HEK293 (cell line): Measurements from ENCODE around the gene PDHB.

Experiments used
- CTCF ChIA-PET: fragments of 350-600 bp; formaldehyde crosslinking; extraction: SDS; loops from one replicate; lab custom pipeline; 2021; ENCODE audit warnings: antibody characterized with exemption; lab: Yijun Ruan, JAX
- POLR2A ChIA-PET: fragments of 300-600 bp; formaldehyde crosslinking; extraction: SDS; loops from one replicate; lab custom pipeline; 2020; ENCODE audit warnings: antibody characterized with exemption, inconsistent platforms; lab: Yijun Ruan, JAX
- H3K27ac ChIP-seq: fragments of 200-500 bp; sonication (Bioruptor generic); 2 replicates; pipeline ENCODE4 v1.5.1; 2014; ENCODE audit warnings: low read depth, low read length, control low read depth, inconsistent platforms; ENCODE audit errors: extremely low read depth
- H3K36me3 ChIP-seq, 2 experiments: fragments of 200-500 bp in 1 of 2; sonication (Bioruptor generic) in 1 of 2; 1 replicate in 1 of 2; 2 replicates in 1 of 2; pipeline ENCODE4 v1.5.1; 2014 to 2017; ENCODE audit warnings: inconsistent platforms in 2 of 2, low read length in 2 of 2; ENCODE audit not compliant: control insufficient read depth in 2 of 2, insufficient read depth in 1 of 2
- H3K4me1 ChIP-seq: fragments of 200-500 bp; sonication (Bioruptor generic); 2 replicates; pipeline ENCODE4 v1.5.1; 2014; ENCODE audit warnings: mild to moderate bottlenecking, low read length, inconsistent platforms; ENCODE audit not compliant: control insufficient read depth, insufficient read depth
- H3K4me3 ChIP-seq: 2 replicates; pipeline ENCODE4 v1.5.1; 2011; ENCODE audit warnings: low read depth, mild to moderate bottlenecking, control low read depth, low read length, moderate library complexity
- H3K9me3 ChIP-seq: fragments of 200-500 bp; sonication (Bioruptor generic); 2 replicates; pipeline ENCODE4 v1.5.1; 2014; ENCODE audit warnings: low read depth, low read length, inconsistent platforms; ENCODE audit not compliant: control insufficient read depth, insufficient read depth
- BCL11A ChIP-seq: fragments of 450-650 bp; formaldehyde crosslinking; IDR thresholded peaks from 2 replicates; pipeline ENCODE4 v1.5.1; 2016; ENCODE audit warnings: low read depth, missing biosample characterization, missing genetic modification characterization
- GLI4 ChIP-seq: fragments of 450-650 bp; formaldehyde crosslinking; IDR thresholded peaks from 2 replicates; pipeline ENCODE4 v1.5.1; 2016; ENCODE audit warnings: missing biosample characterization, missing genetic modification characterization
- GLIS1 ChIP-seq: fragments of 450-650 bp; formaldehyde crosslinking; IDR thresholded peaks from 2 replicates; pipeline ENCODE4 v1.5.1; 2016; ENCODE audit warnings: missing biosample characterization, missing genetic modification characterization
- GLIS2 ChIP-seq: fragments of 450-650 bp; formaldehyde crosslinking; IDR thresholded peaks from 2 replicates; pipeline ENCODE4 v1.5.1; 2016; ENCODE audit warnings: missing biosample characterization, missing genetic modification characterization
- HIC1 ChIP-seq: fragments of 450-650 bp; formaldehyde crosslinking; IDR thresholded peaks from 2 replicates; pipeline ENCODE4 v1.5.1; 2016; ENCODE audit warnings: missing biosample characterization, missing genetic modification characterization
- HOXD13 ChIP-seq: sonication (generic); formaldehyde crosslinking; IDR thresholded peaks from 2 replicates; pipeline ENCODE4 v1.8.0; 2022; ENCODE audit warnings: missing genetic modification reagents, borderline replicate concordance
- PRDM2 ChIP-seq: fragments of 450-650 bp; formaldehyde crosslinking; IDR thresholded peaks from 2 replicates; pipeline ENCODE4 v1.5.1; 2016; ENCODE audit warnings: missing biosample characterization, missing genetic modification characterization, borderline replicate concordance
- SCRT2 ChIP-seq: fragments of 450-650 bp; formaldehyde crosslinking; IDR thresholded peaks from 2 replicates; pipeline ENCODE4 v1.5.1; 2016; ENCODE audit warnings: missing biosample characterization, missing genetic modification characterization
- SETDB1 ChIP-seq: IDR thresholded peaks from one replicate; pipeline ENCODE4 v1.6.1; 2017; ENCODE audit warnings: mild to moderate bottlenecking, low read length, moderate library complexity, mixed read lengths; ENCODE audit not compliant: insufficient read length
- TCF7L2 ChIP-seq: IDR thresholded peaks from 2 replicates; pipeline ENCODE4 v1.6.1; 2011; ENCODE audit warnings: low read depth, mild to moderate bottlenecking, inconsistent platforms, low read length, moderate library complexity, borderline replicate concordance
- ZBTB26 ChIP-seq: fragments of 450-650 bp; formaldehyde crosslinking; optimal IDR thresholded peaks from 2 replicates; pipeline ENCODE3; 2016; ENCODE audit warnings: missing biosample characterization, mild to moderate bottlenecking, missing genetic modification characterization
- ZNF10 ChIP-seq: fragments of 450-650 bp; formaldehyde crosslinking; IDR thresholded peaks from 2 replicates; pipeline ENCODE4 v1.5.1; 2017; ENCODE audit warnings: missing biosample characterization, missing genetic modification characterization
- ZNF223 ChIP-seq: fragments of 450-650 bp; formaldehyde crosslinking; IDR thresholded peaks from 2 replicates; pipeline ENCODE4 v1.5.1; 2016; ENCODE audit warnings: missing biosample characterization, missing genetic modification characterization
- ZNF24 ChIP-seq: fragments of 450-650 bp; formaldehyde crosslinking; IDR thresholded peaks from 2 replicates; pipeline ENCODE4 v1.5.1; 2016; ENCODE audit warnings: missing biosample characterization, missing genetic modification characterization
- ZNF266 ChIP-seq: fragments of 450-650 bp; formaldehyde crosslinking; IDR thresholded peaks from 2 replicates; pipeline ENCODE4 v1.5.1; 2016; ENCODE audit warnings: missing biosample characterization, missing genetic modification characterization, low read depth
- ZNF416 ChIP-seq: fragments of 450-650 bp; formaldehyde crosslinking; IDR thresholded peaks from 2 replicates; pipeline ENCODE4 v1.5.1; 2016; ENCODE audit warnings: missing biosample characterization, missing genetic modification characterization
- ZNF426 ChIP-seq: fragments of 450-650 bp; formaldehyde crosslinking; IDR thresholded peaks from 2 replicates; pipeline ENCODE4 v1.5.1; 2017; ENCODE audit warnings: missing biosample characterization, missing genetic modification characterization, mild to moderate bottlenecking, inconsistent platforms, moderate library complexity
- ZNF548 ChIP-seq: fragments of 450-650 bp; formaldehyde crosslinking; IDR thresholded peaks from 2 replicates; pipeline ENCODE4 v1.5.1; 2016; ENCODE audit warnings: missing biosample characterization, missing genetic modification characterization
- ZNF571 ChIP-seq: fragments of 450-650 bp; formaldehyde crosslinking; IDR thresholded peaks from 2 replicates; pipeline ENCODE4 v1.5.0; 2017; ENCODE audit warnings: missing biosample characterization, missing genetic modification characterization
- ZNF600 ChIP-seq: fragments of 450-650 bp; formaldehyde crosslinking; IDR thresholded peaks from 2 replicates; pipeline ENCODE4 v1.5.1; 2016; ENCODE audit warnings: missing biosample characterization, missing genetic modification characterization
- ZNF610 ChIP-seq: fragments of 450-650 bp; formaldehyde crosslinking; IDR thresholded peaks from 2 replicates; pipeline ENCODE4 v1.5.1; 2016; ENCODE audit warnings: missing biosample characterization, missing genetic modification characterization, borderline replicate concordance
- ZNF623 ChIP-seq: fragments of 450-650 bp; formaldehyde crosslinking; IDR thresholded peaks from 2 replicates; pipeline ENCODE4 v1.5.1; 2016; ENCODE audit warnings: missing biosample characterization, missing genetic modification characterization
- ZNF626 ChIP-seq: fragments of 450-650 bp; sonication (Bioruptor Pico); formaldehyde crosslinking; IDR thresholded peaks from 2 replicates; pipeline ENCODE4 v1.5.1; 2018; ENCODE audit warnings: missing biosample characterization, missing genetic modification characterization, inconsistent platforms
- ZNF776 ChIP-seq: fragments of 450-650 bp; formaldehyde crosslinking; IDR thresholded peaks from 2 replicates; pipeline ENCODE4 v1.5.0; 2017; ENCODE audit warnings: missing biosample characterization, missing genetic modification characterization, borderline replicate concordance
- ZSCAN30 ChIP-seq: fragments of 450-650 bp; IDR thresholded peaks from 2 replicates; pipeline ENCODE4 v1.5.1; 2018; ENCODE audit warnings: missing biosample characterization, mild to moderate bottlenecking, missing genetic modification characterization, moderate library complexity
- ZXDB ChIP-seq: fragments of 450-650 bp; formaldehyde crosslinking; IDR thresholded peaks from 2 replicates; pipeline ENCODE4 v1.5.1; 2016; ENCODE audit warnings: missing biosample characterization, missing genetic modification characterization

The PDHB gene

GRCh38 chr3:58394339-58394738 lies 39.3 kb downstream of the PDHB start:
- H3K4me3 ChIP-seq = no peak overlapping the region
- H3K27ac ChIP-seq = no peak overlapping the region
- peaks cover 0 to 65% of the 10 kb centered on the region in 2 experiments; a peak in 2 of 3 replicates for H3K36me3 ChIP-seq
- no peaks in the 10 kb centered on the region for H3K4me1 ChIP-seq
- no peaks in the 10 kb centered on the region for H3K9me3 ChIP-seq
- ChIA-PET POLR2A (no interaction called here), CTCF (interaction anchor here (0.6 to 1.1 kb wide), 3 partner anchors 11 to 216 kb away, joined by 3 to 5 read pairs (median 5); no protein-coding TSS in a partner anchor)
- TF ChIP-seq ZBTB26 (tag by site-specific recombination) (no peak), ZNF626 (tag by site-specific recombination) (no peak), ZNF600 (tag by site-specific recombination) (no peak), ZSCAN30 (tag by site-specific recombination) (no peak), TCF7L2 (no peak), ZXDB (tag by site-specific recombination) (no peak), ZNF10 (tag by site-specific recombination) (no peak)

GRCh38 chr3:58392181-58392580 lies 41.5 kb downstream of the PDHB start:
- POLR2A ChIA-PET = no interaction called here
- H3K9me3 ChIP-seq = no peaks in the 10 kb centered on the region
- H3K27ac ChIP-seq = no peak overlapping the region
- TF ChIP-seq HOXD13 (CRISPR knock-in tag) (no peak), ZNF623 (tag by site-specific recombination) (no peak), GLI4 (tag by site-specific recombination) (no peak), SCRT2 (no peak), BCL11A (tag by site-specific recombination) (no peak), ZNF223 (tag by site-specific recombination) (no peak), ZNF266 (tag by site-specific recombination) (no peak), HIC1 (tag by site-specific recombination) (no peak), ZNF426 (tag by site-specific recombination) (no peak), ZNF548 (tag by site-specific recombination) (no peak), ZNF571 (tag by site-specific recombination) (no peak), ZSCAN30 (tag by site-specific recombination) (no peak), ZNF610 (no peak), SETDB1 (no peak), GLIS1 (tag by site-specific recombination) (no peak), PRDM2 (no peak), ZNF416 (no peak), GLIS2 (no peak), ZNF24 (tag by site-specific recombination) (no peak), ZNF776 (tag by site-specific recombination) (no peak)
- H3K4me3 ChIP-seq = no peak overlapping the region
- peaks cover 0 to 44% of the 10 kb centered on the region in 2 experiments; a peak in 1 of 3 replicates for H3K36me3 ChIP-seq
- H3K4me1 ChIP-seq = no peaks in the 10 kb centered on the region
- CTCF ChIA-PET = no interaction called here
